IMR-90 (cell line): ENCODE measurements around the gene DNAJC11. TPM values are rescaled to one million over a fixed set of nuclear protein-coding genes. Genes with fewer than 3 reads are reported as not detected.

ENCODE experiments used
- ATAC-seq: fragments of 200-7000 bp; cut with Tn5 transposase; 2 replicates; pipeline ENCODE4 v1.9.1; 2020; ENCODE audit warnings: low read depth, mild to moderate bottlenecking, moderate library complexity
- BruUV-seq: library from RNA; stranded (reverse); fragments of 400-500 nt; replicated peaks from 2 replicates; lab custom pipeline; 2021; lab: Mats Ljungman, UMichigan
- CTCF ChIA-PET: fragments of 300-600 bp; formaldehyde crosslinking; extraction: SDS; loops from one replicate; lab custom pipeline; 2021; ENCODE audit warnings: antibody characterized with exemption; lab: Yijun Ruan, JAX
- POLR2A ChIA-PET: fragments of 300-600 bp; sonication (Branson Sonifier 250); formaldehyde crosslinking; loops from one replicate; lab custom pipeline; 2022; ENCODE audit warnings: antibody characterized with exemption; ENCODE audit not compliant: unreplicated experiment; lab: Charles Lee
- DNase-seq: peaks from one replicate; pipeline ENCODE4 v3.0.0; 2013
- H2AFZ ChIP-seq: replicated peaks from 2 replicates; pipeline ENCODE3; 2013; ENCODE audit warnings: low read length, mild to moderate bottlenecking; ENCODE audit not compliant: poor library complexity
- H2AK5ac ChIP-seq: 2 replicates; pipeline ENCODE4 v1.6.1; 2013; ENCODE audit warnings: low read depth, low read length, inconsistent platforms
- H2AK9ac ChIP-seq: replicated peaks from 2 replicates; pipeline ENCODE3; 2013; ENCODE audit warnings: mild to moderate bottlenecking, low read depth, low read length, moderate library complexity; ENCODE audit not compliant: poor library complexity
- H2BK120ac ChIP-seq: 2 replicates; pipeline ENCODE4 v1.6.1; 2013; ENCODE audit warnings: low read depth, low read length, inconsistent platforms
- H2BK15ac ChIP-seq: 3 replicates; pipeline ENCODE4 v1.6.1; 2013; ENCODE audit warnings: low read depth, low read length, inconsistent platforms
- H2BK20ac ChIP-seq: 2 replicates; pipeline ENCODE4 v1.6.1; 2013; ENCODE audit warnings: low read depth, mild to moderate bottlenecking, inconsistent platforms, low read length, moderate library complexity
- H2BK5ac ChIP-seq: 2 replicates; pipeline ENCODE4 v1.6.1; 2013; ENCODE audit warnings: mild to moderate bottlenecking, low read depth, low read length, inconsistent platforms; ENCODE audit not compliant: poor library complexity, severe bottlenecking
- H3K14ac ChIP-seq: replicated peaks from 2 replicates; pipeline ENCODE4 v1.6.1; 2013; ENCODE audit warnings: low read depth, low read length, inconsistent platforms
- H3K18ac ChIP-seq: 2 replicates; pipeline ENCODE4 v1.6.1; 2013; ENCODE audit warnings: low read depth, low read length, control low read depth
- H3K23ac ChIP-seq: 2 replicates; pipeline ENCODE4 v1.6.1; 2013; ENCODE audit warnings: low read depth, low read length, inconsistent platforms
- H3K27ac ChIP-seq: 2 replicates; pipeline ENCODE4 v1.5.1; 2013; ENCODE audit warnings: mild to moderate bottlenecking, control low read depth, low read length; ENCODE audit not compliant: insufficient read depth
- H3K27me3 ChIP-seq: 2 replicates; pipeline ENCODE4 v1.6.1; 2013; ENCODE audit warnings: low read length; ENCODE audit not compliant: control insufficient read depth, insufficient read depth
- H3K36me3 ChIP-seq: 2 replicates; pipeline ENCODE4 v1.6.1; 2013; ENCODE audit warnings: low read length, mixed read lengths; ENCODE audit not compliant: control insufficient read depth, insufficient read depth
- H3K4ac ChIP-seq: 2 replicates; pipeline ENCODE4 v1.6.1; 2013; ENCODE audit warnings: low read depth, low read length, inconsistent platforms
- H3K4me1 ChIP-seq: 2 replicates; pipeline ENCODE4 v1.6.1; 2013; ENCODE audit warnings: low read length, mixed read lengths; ENCODE audit not compliant: control insufficient read depth, insufficient read depth
- H3K4me2 ChIP-seq: 2 replicates; pipeline ENCODE4 v1.6.1; 2013; ENCODE audit warnings: low read depth, mild to moderate bottlenecking, control low read depth, low read length, moderate library complexity
- H3K4me3 ChIP-seq: 2 replicates; pipeline ENCODE4 v1.5.1; 2013; ENCODE audit warnings: low read depth, mild to moderate bottlenecking, control low read depth, low read length, moderate library complexity; ENCODE audit not compliant: insufficient read depth
- H3K56ac ChIP-seq: 2 replicates; pipeline ENCODE4 v1.6.1; 2013; ENCODE audit warnings: low read length, inconsistent platforms; ENCODE audit not compliant: insufficient read depth; ENCODE audit errors: extremely low read depth
- H3K79me1 ChIP-seq, 2 experiments: 2 replicates each; pipeline ENCODE4 v1.6.1; 2013; ENCODE audit warnings: low read length in 2 of 2, inconsistent platforms in 1 of 2, low read depth in 1 of 2
- H3K9ac ChIP-seq: 2 replicates; pipeline ENCODE4 v1.6.1; 2013; ENCODE audit warnings: low read depth, low read length, control low read depth
- H3K9me1 ChIP-seq: 2 replicates; pipeline ENCODE4 v1.6.1; 2013; ENCODE audit warnings: low read length, inconsistent platforms; ENCODE audit not compliant: insufficient read depth
- H3K9me3 ChIP-seq: 2 replicates; pipeline ENCODE4 v1.6.1; 2013; ENCODE audit warnings: low read length; ENCODE audit not compliant: control insufficient read depth, insufficient read depth
- H4K20me1 ChIP-seq: 2 replicates; pipeline ENCODE4 v1.6.1; 2013; ENCODE audit warnings: low read length, inconsistent platforms; ENCODE audit not compliant: insufficient read depth
- H4K5ac ChIP-seq: 2 replicates; pipeline ENCODE4 v1.6.1; 2013; ENCODE audit warnings: mild to moderate bottlenecking, low read depth, low read length, control low read depth
- H4K8ac ChIP-seq, 2 experiments: 2 replicates each; pipeline ENCODE4 v1.6.1; 2013; ENCODE audit warnings: low read depth in 2 of 2, low read length in 2 of 2, control low read depth in 1 of 2, inconsistent platforms in 1 of 2
- H4K91ac ChIP-seq: 2 replicates; pipeline ENCODE4 v1.6.1; 2013; ENCODE audit warnings: low read depth, low read length, inconsistent platforms; ENCODE audit not compliant: insufficient read depth
- BHLHE40 ChIP-seq: fragments of 150-350 bp; IDR thresholded peaks from 2 replicates; pipeline ENCODE4 v1.6.1; 2016; ENCODE audit warnings: mild to moderate bottlenecking, low read depth, low read length
- CEBPB ChIP-seq: IDR thresholded peaks from 2 replicates; pipeline ENCODE4 v1.6.1; 2012; ENCODE audit warnings: low read depth, low read length, improper control_type of control experiment
- MAFK ChIP-seq: IDR thresholded peaks from 2 replicates; pipeline ENCODE4 v1.6.1; 2012; ENCODE audit warnings: low read depth, low read length, improper control_type of control experiment
- MAZ ChIP-seq: IDR thresholded peaks from 2 replicates; pipeline ENCODE4 v1.6.1; 2012; ENCODE audit warnings: low read depth, mild to moderate bottlenecking, low read length, improper control_type of control experiment, moderate library complexity, borderline replicate concordance
- RFX5 ChIP-seq: IDR thresholded peaks from 2 replicates; pipeline ENCODE4 v1.8.0; 2012; ENCODE audit warnings: low read depth, mild to moderate bottlenecking, low read length, moderate library complexity
- WGBS, 2 experiments: methylation state at CpG; one replicate each; pipeline versions ENCODE4 v1.1.5 to v1.1.7; 2013; ENCODE audit warnings: missing lambda C conversion rate in 2 of 2; ENCODE audit not compliant: insufficient read length in 1 of 2; ENCODE audit errors: extremely low coverage in 2 of 2; 5-methylcytosine and 5-hydroxymethylcytosine counted together
- dilution Hi-C: fragments of 300-500 bp; cut with HindIII; formaldehyde crosslinking; loops from one replicate; pipeline ENCODE4 v1.14.3; 2018; ENCODE audit warnings: low sequenced_read_pairs; ENCODE audit not compliant: unreplicated experiment
- in situ Hi-C: fragments of 300-500 bp; cut with MboI; formaldehyde crosslinking; loops from 3 replicates; pipeline ENCODE4 v1.14.3; 2019; ENCODE audit warnings: low sequenced_read_pairs, inconsistent platforms, mixed read lengths
- intact Hi-C: fragments of 100-400 bp; cut with micrococcal nuclease; formaldehyde crosslinking; loops from 2 replicates; pipeline ENCODE4 v1.10.0; 2022
- polyA plus RNA-seq, 3 experiments: library from polyadenylated mRNA; depleted of rRNA; stranded (reverse); fragments of >200 nt; gene quantifications; 2 replicates each; pipeline ENCODE4 v1.2.3, GENCODE V29; 2012; ENCODE audit warnings: low replicate concordance in 1 of 3
- total RNA-seq: library from RNA; depleted of rRNA; stranded (reverse); fragments of >200 nt; gene quantifications from 2 replicates; pipeline ENCODE4 v1.2.3, GENCODE V29; 2012

The DNAJC11 gene
- total and polyA plus RNA-seq, 2 of the 4 experiments (the other 2 are of a cell fraction) = 38.7 to 48.5 TPM

DNA sequence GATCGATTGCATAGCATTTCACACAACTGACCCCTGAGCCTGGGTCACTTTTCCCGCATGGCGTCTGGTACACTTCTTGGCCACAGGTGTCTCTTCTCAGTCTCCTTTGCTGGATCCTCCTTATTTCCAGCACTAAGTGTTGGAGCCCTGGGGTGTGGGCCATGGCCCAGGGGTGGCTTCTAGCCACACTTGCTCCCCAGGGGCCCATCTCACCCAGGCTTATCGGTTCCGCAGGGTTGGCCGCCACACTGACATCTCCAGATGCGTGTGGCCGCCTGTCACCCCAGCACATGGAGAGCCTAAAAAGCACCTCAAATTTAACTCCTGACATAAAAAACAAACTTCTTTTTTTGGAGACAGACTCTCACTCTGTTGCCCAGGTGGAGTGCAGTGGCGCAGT lies 74.6 kb downstream of the DNAJC11 start:
- ChIA-PET POLR2A (no interaction called here), CTCF (no interaction called here)
- Histone ChIP-seq H2AFZ (no peak overlapping the region), H4K5ac (no peak overlapping the region), H2AK5ac (no peak overlapping the region), H3K23ac (peak overlapping the region; percentile 16; the same call in 1 of the 2 replicates), H2BK20ac (no peak overlapping the region), H3K9ac (no peak overlapping the region), H3K4ac (no peak overlapping the region), H3K36me3 (peaks cover 46% of the 10 kb centered on the region), H3K18ac (no peak overlapping the region), H4K91ac (no peak overlapping the region), H4K8ac (no peak overlapping the region), H3K79me1 (peaks cover 27 to 72% of the 10 kb centered on the region in 2 experiments), H4K20me1 (peaks cover 39% of the 10 kb centered on the region), H3K27me3 (no peaks in the 10 kb centered on the region), H2BK120ac (no peak overlapping the region), H3K56ac (no peak overlapping the region), H3K9me3 (no peaks in the 10 kb centered on the region), H3K27ac (no peak overlapping the region), H2BK5ac (no peak overlapping the region), H2AK9ac (no peak overlapping the region), H3K14ac (no peak overlapping the region), H3K9me1 (peaks cover 4% of the 10 kb centered on the region; the same call in 1 of the 2 replicates), H3K4me2 (no peak overlapping the region), H3K4me1 (peaks cover 6% of the 10 kb centered on the region), H3K4me3 (no peak overlapping the region), H2BK15ac (no peak overlapping the region)
- WGBS, 2 experiments = 100% methylated on average over 3 of the region's 9 CpGs; no CpG with 5 or more reads in 1 of the 2 experiments
- TF ChIP-seq MAZ (no peak), BHLHE40 (no peak), RFX5 (no peak), MAFK (no peak), CEBPB (no peak)
- DNase-seq (no peak), ATAC-seq (no peak)
- in situ Hi-C loops = no loop called here
- dilution Hi-C loops = no loop called here
- no TSS peak for BruUV-seq
- intact Hi-C loops = no loop called here
